Lower leg skin (tissue), 3 donors: Measurements from ENCODE around the gene GSTA3.

Experiments
- POLR2A ChIP-seq, 2 donors: fragments of 450-650 bp; IDR thresholded peaks; one replicate each; pipeline ENCODE4 v1.6.1; 2016 to 2017; ENCODE audit warnings: antibody characterized with exemption in 2 of 2, mild to moderate bottlenecking in 1 of 2, moderate library complexity in 1 of 2
- TF ChIP-seq, protein P1 (sequence below), 3 donors: fragments of 450-650 bp; IDR thresholded peaks; one replicate each; pipeline ENCODE4 v1.5.1; 2016; ENCODE audit warnings: antibody characterized with exemption in 3 of 3, mild to moderate bottlenecking in 3 of 3, moderate library complexity in 2 of 3

DNA sequence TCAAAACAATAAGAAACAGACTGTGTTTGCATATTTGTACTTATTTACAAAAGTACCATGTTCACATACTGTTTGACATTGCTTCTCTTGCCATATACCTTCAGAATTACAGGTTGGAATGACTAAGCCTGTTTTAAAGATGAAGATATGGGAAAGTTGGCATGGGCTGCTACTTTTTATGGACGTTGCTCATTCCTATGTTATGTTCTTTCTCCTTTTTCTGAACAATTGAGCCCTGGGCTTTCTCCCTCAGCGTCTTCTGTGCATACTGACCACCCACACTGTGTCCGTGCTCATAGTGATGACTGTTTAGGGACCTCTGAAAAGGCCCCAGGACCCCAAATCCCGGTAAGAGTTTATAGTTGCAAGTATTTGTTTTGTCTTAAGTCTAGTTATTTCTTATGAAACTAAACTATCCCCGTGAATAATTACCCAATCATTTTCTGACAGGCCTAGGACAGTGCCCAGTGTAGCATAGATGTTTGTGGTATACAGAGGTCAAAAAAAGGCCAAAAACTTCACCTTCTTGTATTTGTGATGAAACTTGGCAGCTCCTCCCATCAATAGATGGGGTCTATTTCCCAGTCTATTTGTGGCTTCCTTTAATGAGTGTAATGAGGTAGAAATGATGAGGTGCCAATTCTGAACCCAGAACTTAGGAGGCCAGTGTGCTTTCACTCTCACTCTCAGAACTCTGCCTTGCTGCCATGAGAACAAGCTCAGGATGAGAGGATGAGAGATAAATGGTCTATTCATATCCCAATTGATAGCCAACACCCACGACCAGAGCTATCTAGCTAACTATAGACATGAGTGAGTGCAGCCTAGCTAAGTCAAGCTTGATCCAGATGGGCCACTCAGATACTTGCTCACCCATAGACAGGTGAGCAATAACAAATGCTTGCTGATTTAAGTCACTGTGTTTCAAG lies 44.7 kb upstream of the GSTA3 start:
- TF ChIP-seq, protein P1, sequence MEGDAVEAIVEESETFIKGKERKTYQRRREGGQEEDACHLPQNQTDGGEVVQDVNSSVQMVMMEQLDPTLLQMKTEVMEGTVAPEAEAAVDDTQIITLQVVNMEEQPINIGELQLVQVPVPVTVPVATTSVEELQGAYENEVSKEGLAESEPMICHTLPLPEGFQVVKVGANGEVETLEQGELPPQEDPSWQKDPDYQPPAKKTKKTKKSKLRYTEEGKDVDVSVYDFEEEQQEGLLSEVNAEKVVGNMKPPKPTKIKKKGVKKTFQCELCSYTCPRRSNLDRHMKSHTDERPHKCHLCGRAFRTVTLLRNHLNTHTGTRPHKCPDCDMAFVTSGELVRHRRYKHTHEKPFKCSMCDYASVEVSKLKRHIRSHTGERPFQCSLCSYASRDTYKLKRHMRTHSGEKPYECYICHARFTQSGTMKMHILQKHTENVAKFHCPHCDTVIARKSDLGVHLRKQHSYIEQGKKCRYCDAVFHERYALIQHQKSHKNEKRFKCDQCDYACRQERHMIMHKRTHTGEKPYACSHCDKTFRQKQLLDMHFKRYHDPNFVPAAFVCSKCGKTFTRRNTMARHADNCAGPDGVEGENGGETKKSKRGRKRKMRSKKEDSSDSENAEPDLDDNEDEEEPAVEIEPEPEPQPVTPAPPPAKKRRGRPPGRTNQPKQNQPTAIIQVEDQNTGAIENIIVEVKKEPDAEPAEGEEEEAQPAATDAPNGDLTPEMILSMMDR (IDR thresholded peaks at IDR 0.05) = no peak
- TF ChIP-seq POLR2A (IDR thresholded peaks at IDR 0.05) = no peak
